GM23338 (cell line): ENCODE data around the gene CPLX3. TPM values are rescaled to one million over a fixed set of nuclear protein-coding genes. Genes with fewer than 3 reads are reported as not detected.

Experiments used
- ATAC-seq: fragments of 200-7000 bp; cut with Tn5 transposase; 3 replicates; pipeline ENCODE4 v1.9.1; 2020
- DNase-seq: peaks from one replicate; pipeline ENCODE4 v3.0.0-alpha.2; 2015; ENCODE audit warnings: low spot score
- H2AFZ ChIP-seq: fragments of 200-600 bp; sonication (generic); 2 replicates; pipeline ENCODE4 v1.8.0; 2016; ENCODE audit warnings: antibody characterized with exemption, mild to moderate bottlenecking, moderate library complexity
- H3F3A ChIP-seq: fragments of 200-600 bp; sonication (generic); replicated peaks from 2 replicates; pipeline ENCODE4 v1.8.0; 2017; ENCODE audit warnings: antibody characterized with exemption, mixed run types, low read depth
- H3K27ac ChIP-seq: fragments of 200-600 bp; sonication (generic); 2 replicates; pipeline ENCODE4 v1.6.1; 2016; ENCODE audit warnings: low read depth
- H3K27me3 ChIP-seq: fragments of 200-600 bp; sonication (generic); 2 replicates; pipeline ENCODE4 v1.8.0; 2016; ENCODE audit warnings: mild to moderate bottlenecking, mixed run types, moderate library complexity; ENCODE audit not compliant: insufficient read depth
- H3K36me3 ChIP-seq: fragments of 200-600 bp; sonication (generic); 2 replicates; pipeline ENCODE4 v1.8.0; 2016; ENCODE audit warnings: mild to moderate bottlenecking; ENCODE audit not compliant: insufficient read depth
- H3K4me1 ChIP-seq: fragments of 200-600 bp; sonication (generic); 2 replicates; pipeline ENCODE4 v1.8.0; 2016; ENCODE audit warnings: mild to moderate bottlenecking, moderate library complexity; ENCODE audit not compliant: insufficient read depth
- H3K4me2 ChIP-seq: fragments of 200-600 bp; sonication (generic); 2 replicates; pipeline ENCODE4 v1.7.1; 2017; ENCODE audit warnings: mixed run types
- H3K4me3 ChIP-seq: fragments of 200-600 bp; sonication (generic); 2 replicates; pipeline ENCODE4 v1.6.1; 2016; ENCODE audit warnings: mixed run types
- H3K79me2 ChIP-seq: fragments of 200-600 bp; sonication (generic); replicated peaks from 2 replicates; pipeline ENCODE4 v1.8.0; 2017; ENCODE audit warnings: mild to moderate bottlenecking; ENCODE audit not compliant: insufficient read depth
- H3K9me2 ChIP-seq: fragments of 200-600 bp; sonication (generic); 2 replicates; pipeline ENCODE4 v1.8.0; 2017; ENCODE audit not compliant: insufficient read depth
- H4K20me1 ChIP-seq: fragments of 200-600 bp; sonication (generic); replicated peaks from 2 replicates; pipeline ENCODE4 v1.8.0; 2017; ENCODE audit warnings: mild to moderate bottlenecking; ENCODE audit not compliant: insufficient read depth
- H3K27ac Mint-ChIP-seq: 2 replicates; pipeline ENCODE4 v1.8.0; 2020; ENCODE audit warnings: inconsistent platforms, mild to moderate bottlenecking, moderate library complexity, mixed read lengths
- H3K27me3 Mint-ChIP-seq: 3 replicates; pipeline ENCODE4 v1.8.0; 2022; ENCODE audit warnings: low read depth, mild to moderate bottlenecking, moderate library complexity, mixed read lengths, inconsistent platforms; ENCODE audit not compliant: insufficient read depth, poor library complexity
- H3K36me3 Mint-ChIP-seq: 3 replicates; pipeline ENCODE4 v1.8.0; 2021; ENCODE audit warnings: low read depth, mild to moderate bottlenecking, inconsistent platforms, moderate library complexity, mixed read lengths
- H3K4me1 Mint-ChIP-seq: 3 replicates; pipeline ENCODE4 v1.8.0; 2020; ENCODE audit warnings: mild to moderate bottlenecking, inconsistent platforms, mixed read lengths
- H3K4me3 Mint-ChIP-seq: 3 replicates; pipeline ENCODE4 v1.8.0; 2021; ENCODE audit warnings: moderate library complexity, mild to moderate bottlenecking, inconsistent platforms, mixed read lengths
- H3K9me3 Mint-ChIP-seq: 3 replicates; pipeline ENCODE4 v1.8.0; 2020; ENCODE audit warnings: moderate library complexity, mild to moderate bottlenecking, inconsistent platforms, mixed read lengths
- CREB1 ChIP-seq: fragments of 250-450 bp; sonication (Bioruptor Pico); IDR thresholded peaks from 2 replicates; pipeline ENCODE4 v1.5.0; 2020; ENCODE audit warnings: low read depth, mild to moderate bottlenecking, moderate library complexity
- ETS1 ChIP-seq: IDR thresholded peaks from 2 replicates; pipeline ENCODE4 v1.6.1; 2016; ENCODE audit warnings: antibody characterized with exemption
- EZH2 ChIP-seq: fragments of 200-600 bp; sonication (generic); IDR thresholded peaks from one replicate; pipeline ENCODE4 v1.8.0; 2017; ENCODE audit warnings: antibody characterized with exemption, mild to moderate bottlenecking, low read depth; ENCODE audit not compliant: unreplicated experiment
- EZH2phosphoT487 ChIP-seq: fragments of 200-600 bp; sonication (generic); IDR thresholded peaks from one replicate; pipeline ENCODE4 v1.8.1; 2018; ENCODE audit warnings: antibody characterized with exemption; ENCODE audit not compliant: unreplicated experiment
- JUNB ChIP-seq: IDR thresholded peaks from one replicate; pipeline ENCODE4 v1.6.1; 2016; ENCODE audit warnings: antibody characterized with exemption; ENCODE audit not compliant: unreplicated experiment
- NANOG ChIP-seq: IDR thresholded peaks from 2 replicates; pipeline ENCODE4 v1.6.1; 2016; ENCODE audit warnings: antibody characterized with exemption, borderline replicate concordance
- POLR2AphosphoS5 ChIP-seq: IDR thresholded peaks from 2 replicates; pipeline ENCODE4 v1.6.1; 2016; ENCODE audit warnings: antibody characterized with exemption, low read depth
- REST ChIP-seq: IDR thresholded peaks from one replicate; pipeline ENCODE4 v1.6.1; 2018; ENCODE audit warnings: antibody characterized with exemption; ENCODE audit not compliant: unreplicated experiment
- STAT1 ChIP-seq: IDR thresholded peaks from one replicate; pipeline ENCODE4 v1.6.1; 2016; ENCODE audit warnings: antibody characterized with exemption; ENCODE audit not compliant: unreplicated experiment
- ZNF114 ChIP-seq: fragments of 250-450 bp; sonication (Bioruptor Pico); IDR thresholded peaks from 2 replicates; pipeline ENCODE4 v1.5.0; 2020; ENCODE audit warnings: mild to moderate bottlenecking, moderate library complexity
- ZNF331 ChIP-seq: fragments of 250-450 bp; sonication (Bioruptor Pico); IDR thresholded peaks from 2 replicates; pipeline ENCODE4 v1.5.0; 2020; ENCODE audit warnings: low read depth, mild to moderate bottlenecking, moderate library complexity
- polyA plus RNA-seq: library from polyadenylated mRNA; unstranded; fragments of >200 nt; fragmentation: Nextera tagmentation; extraction: Ambion mirVana; gene quantifications from 2 replicates; pipeline ENCODE4 v1.2.1, GENCODE V29; 2016
- total RNA-seq: library from RNA; depleted of rRNA; stranded (reverse); fragments of >200 nt; shearing (Covaris generic); gene quantifications from 2 replicates; pipeline ENCODE4 v1.2.3, GENCODE V29; 2014
- TF ChIP-seq, protein P1 (sequence below): fragments of 250-450 bp; sonication (Bioruptor Pico); IDR thresholded peaks from 2 replicates; pipeline ENCODE4 v1.5.0; 2020; ENCODE audit warnings: mild to moderate bottlenecking, moderate library complexity

Gene CPLX3
- total and polyA plus RNA-seq, 2 experiments from 2014 or later: 0.66 TPM; not detected in 1

- no peak for TF ChIP-seq NANOG
Measured at GRCh38 chr15:74776821-74777768, 49.3 kb upstream of the CPLX3 start (continued).

DNA sequence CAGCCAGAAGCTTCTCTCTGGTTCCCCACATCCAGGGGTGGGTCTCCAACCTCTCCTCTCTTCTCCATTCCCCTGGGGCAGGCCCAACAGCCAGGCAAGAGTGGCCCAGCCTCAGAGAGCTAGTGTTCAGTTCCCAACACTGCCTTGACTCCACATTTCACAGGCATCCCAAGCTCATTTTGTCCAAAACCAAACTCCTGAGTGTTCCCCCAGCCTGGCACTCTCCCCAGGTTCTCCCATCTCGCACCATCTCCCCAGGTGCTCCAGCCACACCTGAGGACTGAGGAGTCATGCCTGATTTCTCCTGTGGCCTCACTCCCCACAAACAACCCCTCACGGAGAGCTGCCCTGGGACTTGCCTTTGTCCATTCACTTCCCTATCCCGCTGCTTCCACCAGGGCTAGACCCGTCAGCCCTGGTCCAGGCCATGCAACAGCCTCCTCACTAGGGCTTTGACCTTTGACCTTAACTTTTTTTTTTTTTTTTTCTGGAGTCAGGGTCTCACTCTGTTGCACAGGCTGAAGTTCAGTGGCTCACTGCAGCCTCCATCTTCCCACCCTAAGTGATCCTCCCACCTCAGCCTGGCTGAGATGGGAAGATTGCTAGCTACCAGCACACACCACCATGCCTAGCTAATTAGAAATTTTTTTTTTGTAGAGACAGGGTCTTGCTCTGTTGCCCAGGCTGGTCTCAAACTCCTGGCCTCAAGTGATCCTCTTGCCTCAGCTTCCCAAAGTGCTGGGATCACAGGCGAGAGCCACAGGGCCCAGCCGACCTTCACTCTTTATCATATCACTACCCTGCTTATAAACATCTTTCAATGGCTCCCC is 48.4 kb upstream of the CPLX3 start:
- DNase-seq (no peak), ATAC-seq (no peak)
- Mint-ChIP-seq H3K4me1 (peaks cover 44% of the 10 kb centered on the region), H3K36me3 (no peaks in the 10 kb centered on the region), H3K9me3 (no peaks in the 10 kb centered on the region), H3K27ac (no peak overlapping the region), H3K27me3 (peaks cover 28% of the 10 kb centered on the region), H3K4me3 (no peak overlapping the region; the same call in 2 of the 3 replicates)
- H2AFZ ChIP-seq: no peak overlapping the region
- 0 out of 2 replicates have a peak, but pooled peaks cover 5% of the 10 kb centered on the region for H4K20me1 ChIP-seq
- no peaks in the 10 kb centered on the region for H3K9me2 ChIP-seq
- no peaks in the 10 kb centered on the region for H3F3A ChIP-seq
- H3K27me3 ChIP-seq: peaks cover 19% of the 10 kb centered on the region
- H3K4me2 ChIP-seq: no peak overlapping the region
- H3K4me1 ChIP-seq: peaks cover 15% of the 10 kb centered on the region; the same call in 1 of the 2 replicates
- H3K27ac ChIP-seq: no peak overlapping the region
- no peak overlapping the region for H3K4me3 ChIP-seq
- H3K36me3 ChIP-seq: no peaks in the 10 kb centered on the region
- H3K79me2 ChIP-seq: peaks cover 4% of the 10 kb centered on the region
- TF ChIP-seq JUNB (no peak), EZH2 (no peak), STAT1 (no peak), ZNF331 (CRISPR knock-in tag) (no peak), ETS1 (no peak), REST (no peak), NANOG (no peak), CREB1 (CRISPR knock-in tag) (no peak), POLR2AphosphoS5 (no peak), EZH2phosphoT487 (no peak), ZNF114 (CRISPR knock-in tag) (no peak)
- TF ChIP-seq, protein P1, sequence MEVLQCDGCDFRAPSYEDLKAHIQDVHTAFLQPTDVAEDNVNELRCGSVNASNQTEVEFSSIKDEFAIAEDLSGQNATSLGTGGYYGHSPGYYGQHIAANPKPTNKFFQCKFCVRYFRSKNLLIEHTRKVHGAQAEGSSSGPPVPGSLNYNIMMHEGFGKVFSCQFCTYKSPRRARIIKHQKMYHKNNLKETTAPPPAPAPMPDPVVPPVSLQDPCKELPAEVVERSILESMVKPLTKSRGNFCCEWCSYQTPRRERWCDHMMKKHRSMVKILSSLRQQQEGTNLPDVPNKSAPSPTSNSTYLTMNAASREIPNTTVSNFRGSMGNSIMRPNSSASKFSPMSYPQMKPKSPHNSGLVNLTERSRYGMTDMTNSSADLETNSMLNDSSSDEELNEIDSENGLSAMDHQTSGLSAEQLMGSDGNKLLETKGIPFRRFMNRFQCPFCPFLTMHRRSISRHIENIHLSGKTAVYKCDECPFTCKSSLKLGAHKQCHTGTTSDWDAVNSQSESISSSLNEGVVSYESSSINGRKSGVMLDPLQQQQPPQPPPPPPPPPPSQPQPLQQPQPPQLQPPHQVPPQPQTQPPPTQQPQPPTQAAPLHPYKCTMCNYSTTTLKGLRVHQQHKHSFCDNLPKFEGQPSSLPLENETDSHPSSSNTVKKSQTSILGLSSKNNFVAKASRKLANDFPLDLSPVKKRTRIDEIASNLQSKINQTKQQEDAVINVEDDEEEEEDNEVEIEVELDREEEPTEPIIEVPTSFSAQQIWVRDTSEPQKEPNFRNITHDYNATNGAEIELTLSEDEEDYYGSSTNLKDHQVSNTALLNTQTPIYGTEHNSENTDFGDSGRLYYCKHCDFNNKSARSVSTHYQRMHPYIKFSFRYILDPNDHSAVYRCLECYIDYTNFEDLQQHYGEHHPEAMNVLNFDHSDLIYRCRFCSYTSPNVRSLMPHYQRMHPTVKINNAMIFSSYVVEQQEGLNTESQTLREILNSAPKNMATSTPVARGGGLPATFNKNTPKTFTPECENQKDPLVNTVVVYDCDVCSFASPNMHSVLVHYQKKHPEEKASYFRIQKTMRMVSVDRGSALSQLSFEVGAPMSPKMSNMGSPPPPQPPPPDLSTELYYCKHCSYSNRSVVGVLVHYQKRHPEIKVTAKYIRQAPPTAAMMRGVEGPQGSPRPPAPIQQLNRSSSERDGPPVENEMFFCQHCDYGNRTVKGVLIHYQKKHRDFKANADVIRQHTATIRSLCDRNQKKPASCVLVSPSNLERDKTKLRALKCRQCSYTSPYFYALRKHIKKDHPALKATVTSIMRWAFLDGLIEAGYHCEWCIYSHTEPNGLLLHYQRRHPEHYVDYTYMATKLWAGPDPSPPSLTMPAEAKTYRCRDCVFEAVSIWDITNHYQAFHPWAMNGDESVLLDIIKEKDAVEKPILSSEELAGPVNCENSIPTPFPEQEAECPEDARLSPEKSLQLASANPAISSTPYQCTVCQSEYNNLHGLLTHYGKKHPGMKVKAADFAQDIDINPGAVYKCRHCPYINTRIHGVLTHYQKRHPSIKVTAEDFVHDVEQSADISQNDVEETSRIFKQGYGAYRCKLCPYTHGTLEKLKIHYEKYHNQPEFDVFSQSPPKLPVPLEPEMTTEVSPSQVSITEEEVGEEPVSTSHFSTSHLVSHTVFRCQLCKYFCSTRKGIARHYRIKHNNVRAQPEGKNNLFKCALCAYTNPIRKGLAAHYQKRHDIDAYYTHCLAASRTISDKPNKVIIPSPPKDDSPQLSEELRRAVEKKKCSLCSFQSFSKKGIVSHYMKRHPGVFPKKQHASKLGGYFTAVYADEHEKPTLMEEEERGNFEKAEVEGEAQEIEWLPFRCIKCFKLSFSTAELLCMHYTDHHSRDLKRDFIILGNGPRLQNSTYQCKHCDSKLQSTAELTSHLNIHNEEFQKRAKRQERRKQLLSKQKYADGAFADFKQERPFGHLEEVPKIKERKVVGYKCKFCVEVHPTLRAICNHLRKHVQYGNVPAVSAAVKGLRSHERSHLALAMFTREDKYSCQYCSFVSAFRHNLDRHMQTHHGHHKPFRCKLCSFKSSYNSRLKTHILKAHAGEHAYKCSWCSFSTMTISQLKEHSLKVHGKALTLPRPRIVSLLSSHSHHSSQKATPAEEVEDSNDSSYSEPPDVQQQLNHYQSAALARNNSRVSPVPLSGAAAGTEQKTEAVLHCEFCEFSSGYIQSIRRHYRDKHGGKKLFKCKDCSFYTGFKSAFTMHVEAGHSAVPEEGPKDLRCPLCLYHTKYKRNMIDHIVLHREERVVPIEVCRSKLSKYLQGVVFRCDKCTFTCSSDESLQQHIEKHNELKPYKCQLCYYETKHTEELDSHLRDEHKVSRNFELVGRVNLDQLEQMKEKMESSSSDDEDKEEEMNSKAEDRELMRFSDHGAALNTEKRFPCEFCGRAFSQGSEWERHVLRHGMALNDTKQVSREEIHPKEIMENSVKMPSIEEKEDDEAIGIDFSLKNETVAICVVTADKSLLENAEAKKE: no peak
